HUES48 (cell line): ENCODE results near the gene GTF3C5.

Source experiments
- H3K27ac ChIP-seq: one replicate; pipeline ENCODE4 v1.7.0; 2013; ENCODE audit warnings: low read depth, low read length, inconsistent platforms
- H3K27me3 ChIP-seq: 2 replicates; pipeline ENCODE4 v1.6.1; 2013; ENCODE audit warnings: mild to moderate bottlenecking, low read length; ENCODE audit not compliant: control insufficient read depth, insufficient read depth
- H3K36me3 ChIP-seq: 2 replicates; pipeline ENCODE4 v1.6.1; 2013; ENCODE audit warnings: low read length; ENCODE audit not compliant: control insufficient read depth, insufficient read depth
- H3K4me1 ChIP-seq: 2 replicates; pipeline ENCODE4 v1.6.1; 2013; ENCODE audit warnings: mild to moderate bottlenecking, low read length; ENCODE audit not compliant: control insufficient read depth, insufficient read depth
- H3K4me3 ChIP-seq: 2 replicates; pipeline ENCODE4 v1.5.1; 2013; ENCODE audit warnings: mild to moderate bottlenecking, low read depth, low read length
- H3K9ac ChIP-seq: 2 replicates; pipeline ENCODE4 v1.6.1; 2013; ENCODE audit warnings: mild to moderate bottlenecking, low read depth, low read length, moderate library complexity
- H3K9me3 ChIP-seq: 2 replicates; pipeline ENCODE4 v1.6.1; 2013; ENCODE audit warnings: low read length; ENCODE audit not compliant: control insufficient read depth, insufficient read depth

Gene GTF3C5

DNA sequence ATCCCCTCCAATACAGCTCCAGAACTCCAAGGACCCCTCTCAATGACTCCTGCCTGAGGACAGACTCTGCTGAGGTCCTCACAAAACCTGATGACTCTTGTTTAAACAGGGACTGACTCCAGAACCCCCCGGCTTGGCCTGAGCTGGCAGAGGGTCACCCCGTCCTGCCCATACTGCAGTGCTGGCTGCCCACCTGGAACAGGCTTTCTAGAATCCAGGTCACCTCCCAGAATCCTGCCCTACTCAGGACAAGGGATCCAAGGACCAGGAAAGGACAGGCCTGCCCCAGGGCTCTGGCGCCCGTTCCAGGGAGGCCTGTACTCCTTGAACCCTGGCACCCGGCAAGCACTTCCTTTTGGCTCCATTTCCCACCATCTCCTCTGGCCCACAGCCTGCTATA is 68.1 kb downstream of the GTF3C5 start:
- H3K9me3 ChIP-seq, result no peaks in the 10 kb centered on the region; the same call in 1 of the 2 replicates
- H3K4me1 ChIP-seq, result no peaks in the 10 kb centered on the region
- no peaks in the 10 kb centered on the region for H3K27me3 ChIP-seq
- peaks cover 49% of the 10 kb centered on the region for H3K36me3 ChIP-seq
- H3K27ac ChIP-seq, result no peak overlapping the region
- H3K9ac ChIP-seq, result no peak overlapping the region
- H3K4me3 ChIP-seq, result no peak overlapping the region

GRCh38 chr9:133099726-133100505 is 69.1 kb downstream of the GTF3C5 start:
- H3K9ac ChIP-seq, result no peak overlapping the region
- H3K9me3 ChIP-seq, result no peaks in the 10 kb centered on the region; the same call in 1 of the 2 replicates
- no peaks in the 10 kb centered on the region for H3K4me1 ChIP-seq
- H3K27ac ChIP-seq, result no peak overlapping the region
- H3K4me3 ChIP-seq, result no peak overlapping the region
- no peaks in the 10 kb centered on the region for H3K27me3 ChIP-seq
- peaks cover 49% of the 10 kb centered on the region for H3K36me3 ChIP-seq

DNA sequence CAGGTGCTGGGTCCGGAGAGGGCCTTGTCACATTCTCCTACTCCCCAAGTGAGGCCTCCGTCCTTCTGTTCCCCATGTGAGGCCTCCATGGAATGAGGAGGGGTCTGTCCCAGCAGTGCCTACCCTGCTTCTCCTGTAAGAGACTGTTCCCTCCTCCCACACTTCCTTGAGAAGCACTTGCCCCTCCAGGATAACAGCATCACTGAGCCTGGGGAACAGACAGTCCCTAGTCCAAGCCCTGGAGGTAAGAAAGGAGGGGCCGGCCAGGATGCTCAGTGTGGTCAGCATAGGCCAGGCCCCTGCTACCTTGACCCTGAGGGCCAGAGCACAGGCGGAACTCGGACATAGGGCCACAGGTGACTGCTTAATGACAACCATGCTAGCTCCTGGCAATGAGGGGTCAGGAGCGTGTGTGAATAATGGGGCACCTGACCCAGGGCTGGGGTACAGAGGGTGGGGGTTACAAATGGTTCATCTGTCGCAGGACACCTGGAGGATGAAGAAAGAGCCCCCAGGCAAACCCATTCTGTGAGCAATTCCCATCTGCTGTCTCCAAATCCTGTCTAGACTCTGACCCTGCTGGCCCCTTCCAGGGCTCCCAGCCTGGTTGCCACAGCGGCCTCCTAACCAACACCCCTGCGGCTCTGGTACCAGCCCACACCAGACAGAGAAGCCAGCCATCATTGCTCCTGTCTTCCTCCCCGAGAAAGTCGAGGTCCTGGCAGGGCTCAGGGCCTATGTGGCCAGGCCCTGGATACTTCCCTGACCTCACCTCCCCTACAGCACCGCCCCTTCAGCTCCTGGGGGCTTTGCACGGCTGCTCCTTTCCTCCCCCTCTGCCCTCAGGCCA is 69.9 kb downstream of the GTF3C5 start:
- H3K9me3 ChIP-seq, result no peaks in the 10 kb centered on the region; the same call in 1 of the 2 replicates
- H3K27me3 ChIP-seq, result no peaks in the 10 kb centered on the region
- no peaks in the 10 kb centered on the region for H3K4me1 ChIP-seq
- H3K9ac ChIP-seq, result no peak overlapping the region
- H3K36me3 ChIP-seq, result peaks cover 49% of the 10 kb centered on the region
- no peak overlapping the region for H3K4me3 ChIP-seq
- H3K27ac ChIP-seq, result no peak overlapping the region

- Histone ChIP-seq H3K27me3 (no peaks in the 10 kb centered on the region), H3K4me1 (peaks cover 4% of the 10 kb centered on the region; the same call in 1 of the 2 replicates), H3K4me3 (no peak overlapping the region), H3K9ac (no peak overlapping the region), H3K27ac (no peak overlapping the region), H3K9me3 (no peaks in the 10 kb centered on the region; the same call in 1 of the 2 replicates), H3K36me3 (peaks cover 53% of the 10 kb centered on the region)
These were observed 70.8 kb downstream of the GTF3C5 start for GRCh38 chr9:133101356-133102189.

GRCh38 chr9:133102190-133103021 is 71.6 kb downstream of the GTF3C5 start:
- H3K9ac ChIP-seq, result no peak overlapping the region
- H3K36me3 ChIP-seq, result peaks cover 55% of the 10 kb centered on the region
- no peaks in the 10 kb centered on the region for H3K9me3 ChIP-seq
- no peak overlapping the region for H3K27ac ChIP-seq
- peaks cover 4% of the 10 kb centered on the region; the same call in 1 of the 2 replicates for H3K4me1 ChIP-seq
- no peaks in the 10 kb centered on the region for H3K27me3 ChIP-seq
- H3K4me3 ChIP-seq, result no peak overlapping the region

DNA sequence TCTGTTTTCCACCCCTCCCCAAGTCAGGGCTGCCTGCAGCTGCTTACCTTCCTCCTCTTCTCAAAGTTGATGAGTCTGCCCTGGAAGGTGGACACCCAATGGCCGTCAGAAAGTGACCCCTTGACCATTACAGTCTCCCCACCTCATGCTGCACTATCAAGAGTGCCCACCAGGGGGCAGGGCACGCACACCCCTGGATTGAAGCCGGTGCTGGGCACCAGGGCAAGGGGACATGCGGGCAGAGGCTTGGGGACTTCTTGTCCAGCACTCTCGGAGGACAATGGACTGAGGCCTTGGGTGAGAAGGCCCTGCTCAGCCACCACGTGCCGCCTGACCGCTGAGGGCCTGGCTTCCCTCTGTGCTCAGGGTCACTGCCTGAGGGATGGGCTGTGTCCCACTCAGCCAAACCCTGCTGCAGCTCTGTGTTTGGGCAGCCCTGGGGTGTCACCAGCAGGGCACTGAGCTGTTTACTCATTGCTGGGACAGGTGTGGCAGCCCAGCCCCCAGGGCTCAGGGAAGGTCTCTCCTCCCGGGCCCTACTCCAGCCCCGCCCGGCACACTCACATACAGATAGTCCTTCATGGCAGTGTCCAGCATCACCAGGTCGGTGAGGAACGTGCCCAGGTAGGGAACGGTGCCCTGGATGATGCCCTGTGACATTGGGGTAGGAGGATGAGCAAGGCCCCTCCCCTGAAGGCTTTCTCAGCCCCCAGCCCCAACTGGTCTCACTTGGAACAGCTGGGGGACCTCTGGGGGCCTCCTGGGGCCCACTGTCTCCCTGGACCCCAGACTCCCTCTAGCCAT is 72.6 kb downstream of the GTF3C5 start:
- Histone ChIP-seq H3K27ac (no peak overlapping the region), H3K9me3 (no peaks in the 10 kb centered on the region), H3K36me3 (peaks cover 54% of the 10 kb centered on the region), H3K9ac (no peak overlapping the region), H3K4me1 (peaks cover 4% of the 10 kb centered on the region; the same call in 1 of the 2 replicates), H3K27me3 (no peaks in the 10 kb centered on the region), H3K4me3 (no peak overlapping the region)

GRCh38 chr9:133103987-133104505 is 73.2 kb downstream of the GTF3C5 start:
- Histone ChIP-seq H3K36me3 (peaks cover 55% of the 10 kb centered on the region), H3K4me3 (no peak overlapping the region), H3K27me3 (no peaks in the 10 kb centered on the region), H3K4me1 (peaks cover 4% of the 10 kb centered on the region; the same call in 1 of the 2 replicates), H3K9ac (no peak overlapping the region), H3K27ac (no peak overlapping the region), H3K9me3 (no peaks in the 10 kb centered on the region)

DNA sequence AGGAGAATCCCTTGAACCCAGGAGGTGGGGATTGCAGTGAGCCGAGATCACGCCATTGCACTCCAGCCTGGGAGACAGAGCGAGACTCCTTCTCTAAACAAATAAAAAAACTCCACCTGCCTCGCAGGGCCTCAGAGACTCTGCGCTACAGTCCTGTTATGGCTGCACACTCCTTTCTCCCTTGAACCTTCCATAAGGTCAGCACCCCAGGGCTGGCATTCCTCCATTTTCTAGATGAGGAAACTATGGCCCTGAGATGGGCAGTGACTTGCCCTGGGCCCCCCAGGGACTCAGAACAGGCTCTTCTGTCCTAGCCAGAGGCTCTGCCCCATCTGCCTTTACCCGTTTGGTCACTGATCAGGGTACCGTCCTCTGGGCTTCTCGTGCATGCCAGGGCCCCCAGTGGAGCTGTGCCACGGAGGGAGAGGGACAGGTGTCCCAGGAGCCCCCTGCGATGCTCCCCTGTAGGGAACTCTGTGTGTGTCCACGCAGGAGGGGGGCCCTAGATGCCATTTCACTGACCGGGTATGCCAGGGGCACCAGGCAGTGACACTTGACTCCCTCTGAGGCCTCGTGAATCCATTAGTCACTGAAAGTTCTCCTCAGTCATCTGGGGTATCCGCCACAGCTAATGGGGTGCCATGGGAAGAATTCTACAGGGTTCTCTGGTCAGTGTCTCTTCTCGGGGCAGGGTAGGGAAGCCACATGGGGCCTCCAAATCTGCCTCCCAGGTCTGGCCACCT is 74.1 kb downstream of the GTF3C5 start:
- H3K36me3 ChIP-seq, result peaks cover 54% of the 10 kb centered on the region
- H3K4me3 ChIP-seq, result no peak overlapping the region
- H3K27ac ChIP-seq, result no peak overlapping the region
- H3K9ac ChIP-seq, result no peak overlapping the region
- H3K27me3 ChIP-seq, result no peaks in the 10 kb centered on the region
- H3K9me3 ChIP-seq, result no peaks in the 10 kb centered on the region
- H3K4me1 ChIP-seq, result peaks cover 4% of the 10 kb centered on the region; the same call in 1 of the 2 replicates

DNA sequence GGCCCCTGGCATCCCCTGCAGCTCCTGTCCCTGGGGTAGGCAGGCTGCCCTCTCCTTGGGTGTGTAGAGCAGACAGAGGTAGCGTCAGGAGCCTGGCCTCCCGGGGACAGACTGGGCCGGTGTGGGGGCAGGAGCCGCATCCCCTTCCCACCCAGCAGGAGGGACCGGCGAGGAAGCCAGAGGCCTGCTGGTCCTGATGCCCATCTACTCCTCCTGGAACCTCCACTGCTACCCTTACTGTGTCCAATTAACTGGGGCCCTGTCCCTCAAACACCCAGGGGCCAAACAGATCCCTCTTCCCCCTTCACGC is 74.6 kb downstream of the GTF3C5 start:
- Histone ChIP-seq H3K9me3 (no peaks in the 10 kb centered on the region), H3K9ac (no peak overlapping the region), H3K4me3 (no peak overlapping the region), H3K36me3 (peaks cover 54% of the 10 kb centered on the region), H3K27ac (no peak overlapping the region), H3K27me3 (no peaks in the 10 kb centered on the region), H3K4me1 (peaks cover 4% of the 10 kb centered on the region; the same call in 1 of the 2 replicates)
